Peyer's patch (tissue), 4 donors: ENCODE data around the gene PBX1.

Source experiments
- POLR2A ChIP-seq, 2 donors: fragments of 450-650 bp; IDR thresholded peaks; one replicate each; pipeline ENCODE4 v1.5.1; 2017; ENCODE audit warnings: antibody characterized with exemption in 2 of 2, mild to moderate bottlenecking in 2 of 2, moderate library complexity in 2 of 2
- TF ChIP-seq, protein P1 (sequence below), 6 experiments: fragments of 450-650 bp in 4 of 6; fragments of 200-600 bp in 2 of 6; sonication (generic) in 1 of 6; IDR thresholded peaks; one replicate each; pipeline ENCODE4 v1.5.1; 2017 to 2019; ENCODE audit warnings: antibody characterized with exemption in 6 of 6, mild to moderate bottlenecking in 3 of 6, moderate library complexity in 1 of 6

DNA sequence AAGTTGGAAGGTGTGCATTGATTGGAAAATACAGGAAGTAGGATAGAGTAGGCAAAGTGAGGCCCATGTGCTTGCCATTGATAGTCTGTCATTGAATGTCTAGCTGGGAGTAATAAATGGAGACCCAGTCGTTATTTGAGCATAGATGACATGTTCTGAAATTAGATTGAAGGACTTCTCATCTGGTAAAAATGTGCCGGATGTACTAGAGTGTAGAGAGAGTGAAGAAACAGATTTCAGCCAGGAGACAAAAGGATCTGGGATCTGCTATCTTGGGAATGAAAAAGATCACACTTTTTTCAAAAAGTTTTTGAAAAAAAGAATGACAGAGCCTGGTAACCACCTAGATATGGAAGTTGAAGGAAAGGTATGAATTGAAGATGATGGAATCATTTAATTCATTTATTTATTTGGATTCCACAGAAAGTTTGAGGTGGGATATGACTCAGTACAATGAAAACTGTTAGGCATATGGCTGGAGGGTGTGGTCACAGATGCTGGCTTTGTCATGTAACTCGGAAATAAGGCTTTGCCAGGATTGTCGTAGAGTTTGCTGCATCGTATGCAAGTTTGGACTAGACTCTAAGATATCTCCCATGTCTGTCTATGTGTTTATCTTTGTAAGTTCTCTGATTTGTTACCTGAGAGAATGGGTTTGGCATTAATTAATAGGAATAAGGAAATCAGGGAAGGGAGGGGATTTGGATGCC, 137.1 kb downstream of the PBX1 start:
- no peak for TF ChIP-seq POLR2A (IDR thresholded peaks at IDR 0.05)
- TF ChIP-seq, protein P1, sequence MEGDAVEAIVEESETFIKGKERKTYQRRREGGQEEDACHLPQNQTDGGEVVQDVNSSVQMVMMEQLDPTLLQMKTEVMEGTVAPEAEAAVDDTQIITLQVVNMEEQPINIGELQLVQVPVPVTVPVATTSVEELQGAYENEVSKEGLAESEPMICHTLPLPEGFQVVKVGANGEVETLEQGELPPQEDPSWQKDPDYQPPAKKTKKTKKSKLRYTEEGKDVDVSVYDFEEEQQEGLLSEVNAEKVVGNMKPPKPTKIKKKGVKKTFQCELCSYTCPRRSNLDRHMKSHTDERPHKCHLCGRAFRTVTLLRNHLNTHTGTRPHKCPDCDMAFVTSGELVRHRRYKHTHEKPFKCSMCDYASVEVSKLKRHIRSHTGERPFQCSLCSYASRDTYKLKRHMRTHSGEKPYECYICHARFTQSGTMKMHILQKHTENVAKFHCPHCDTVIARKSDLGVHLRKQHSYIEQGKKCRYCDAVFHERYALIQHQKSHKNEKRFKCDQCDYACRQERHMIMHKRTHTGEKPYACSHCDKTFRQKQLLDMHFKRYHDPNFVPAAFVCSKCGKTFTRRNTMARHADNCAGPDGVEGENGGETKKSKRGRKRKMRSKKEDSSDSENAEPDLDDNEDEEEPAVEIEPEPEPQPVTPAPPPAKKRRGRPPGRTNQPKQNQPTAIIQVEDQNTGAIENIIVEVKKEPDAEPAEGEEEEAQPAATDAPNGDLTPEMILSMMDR (IDR thresholded peaks at IDR 0.05) = no peak
